HL-60/S4 treated with retinoic acid at 250 ng/mL for 4 days and 3 days (cell line): ENCODE data around the gene CEBPZOS.

Experiments used
- in situ Hi-C: fragments of 300-500 bp; cut with MboI; formaldehyde crosslinking; loops from 2 replicates; pipeline ENCODE4 v1.7.0; 2022; ENCODE audit warnings: low sequenced_read_pairs

Gene CEBPZOS

DNA sequence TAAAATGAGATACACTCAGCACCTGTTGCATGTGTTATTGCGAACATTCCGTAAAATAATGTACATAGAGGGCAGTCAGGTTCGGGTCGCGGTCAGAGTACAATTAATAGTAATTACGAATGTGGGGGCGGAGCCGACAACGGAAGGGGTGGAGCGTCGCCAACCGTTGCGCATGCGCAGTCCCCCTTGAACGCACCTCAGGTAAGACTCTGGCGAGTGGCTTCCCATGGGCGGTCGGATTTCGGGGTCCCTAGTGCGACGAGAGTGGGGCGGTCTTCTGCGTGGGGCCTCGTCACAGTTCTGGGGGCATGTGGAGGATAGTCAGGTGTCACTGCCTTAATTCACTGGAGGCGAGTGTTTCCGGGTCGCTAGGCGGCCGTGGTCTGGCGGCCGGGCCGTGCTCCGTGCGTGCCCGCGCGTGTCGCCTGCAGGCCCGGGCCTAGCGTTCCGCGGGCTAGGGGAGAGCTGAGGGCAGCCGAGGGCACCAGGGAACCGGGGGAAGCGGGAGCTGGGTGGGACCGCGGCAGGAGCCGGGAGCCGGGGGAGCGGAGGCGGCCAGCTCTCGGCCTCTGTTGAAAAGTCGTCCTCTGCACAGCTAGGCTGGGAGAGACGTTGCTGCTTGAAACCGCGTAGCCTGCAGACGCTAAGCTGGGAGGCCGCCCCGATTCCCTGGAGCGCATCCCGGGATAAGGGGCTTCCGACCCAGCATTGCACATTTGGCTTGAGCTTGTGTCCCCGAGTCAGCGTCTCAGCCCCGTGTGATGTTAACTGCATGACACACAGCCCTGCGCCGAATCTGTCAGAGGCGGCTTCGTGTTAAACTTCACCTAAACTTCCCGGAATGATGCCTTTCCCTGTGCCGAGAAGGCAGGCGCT lies at the start of gene CEBPZOS:
CEBPZOS (plus strand) TSS at position 177 of the 876 bp plus-strand sequence. CDS start 3,209 bp downstream, outside the sequence.
- in situ Hi-C loops: no loop called here

DNA sequence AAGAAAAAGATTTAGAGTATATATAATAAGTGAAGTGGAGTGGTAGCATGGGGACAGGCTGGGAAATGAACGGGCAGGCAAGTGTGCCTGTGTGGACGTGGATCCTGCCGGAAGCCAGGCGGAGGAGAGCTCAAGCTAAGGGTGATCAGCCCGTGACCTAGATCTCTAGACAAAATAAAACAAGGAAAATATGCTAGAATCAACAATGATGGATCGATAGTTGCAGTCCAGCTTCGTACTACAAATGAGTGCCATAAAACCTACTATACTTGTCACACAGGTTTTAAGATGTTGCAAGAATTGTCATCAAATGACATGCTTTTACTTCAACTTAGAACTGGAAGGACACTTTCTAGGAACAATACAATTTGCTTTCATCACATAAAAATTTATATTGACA lies 48.0 kb upstream of the CEBPZOS start:
- in situ Hi-C loops: no loop called here

DNA sequence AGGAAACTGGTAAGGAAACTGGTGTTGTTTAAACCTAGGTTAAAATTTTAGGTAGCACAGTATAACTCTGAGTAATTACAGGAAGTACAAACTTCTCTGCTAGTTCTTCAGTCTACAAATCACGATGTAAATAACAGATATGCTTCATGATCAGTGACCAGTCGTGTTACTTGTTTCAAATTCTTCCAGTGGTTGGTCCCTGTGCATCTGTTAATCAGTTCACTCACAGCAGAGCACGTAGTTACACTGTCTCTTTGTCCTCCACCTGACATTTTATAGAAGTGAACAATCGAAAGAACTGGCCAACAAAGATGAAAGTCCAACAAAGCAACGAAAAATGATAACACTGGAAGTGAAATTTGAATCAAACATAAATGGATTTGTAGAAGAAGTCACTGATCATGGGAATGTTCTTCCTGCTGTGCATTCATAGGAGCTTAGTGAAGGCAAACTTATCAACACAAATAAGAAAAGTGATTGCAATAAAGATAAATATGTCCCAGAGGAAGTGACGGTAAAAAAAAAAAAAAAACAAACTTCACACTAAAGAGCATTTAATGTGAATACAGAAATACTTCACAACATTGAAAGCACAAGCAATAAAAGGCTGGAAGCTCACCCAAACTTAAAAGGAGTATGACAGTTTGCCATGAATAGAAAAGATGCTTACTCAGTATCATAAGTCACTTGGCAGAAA lies 46.5 kb upstream of the CEBPZOS start:
- in situ Hi-C loops: no loop called here

DNA sequence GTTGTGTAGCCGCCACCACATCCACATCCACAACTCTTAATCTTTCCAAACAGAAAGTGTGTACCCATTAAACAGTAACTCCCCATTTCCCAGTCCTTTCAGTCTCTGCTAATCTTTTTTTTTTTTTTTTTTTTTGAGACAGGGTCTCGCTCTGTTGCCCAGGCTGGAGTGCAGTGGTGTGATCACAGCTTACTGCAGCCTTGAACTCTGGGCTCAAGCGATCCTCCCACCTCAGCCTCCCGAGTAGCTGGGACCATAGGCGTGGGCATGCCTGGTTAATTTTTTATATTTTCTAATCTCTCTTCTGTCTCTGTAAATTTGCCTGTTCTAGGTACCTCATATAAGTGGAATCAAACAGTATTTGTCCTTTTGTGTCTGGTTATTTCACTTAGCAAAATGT lies 43.1 kb upstream of the CEBPZOS start:
- in situ Hi-C loops: no loop called here

DNA sequence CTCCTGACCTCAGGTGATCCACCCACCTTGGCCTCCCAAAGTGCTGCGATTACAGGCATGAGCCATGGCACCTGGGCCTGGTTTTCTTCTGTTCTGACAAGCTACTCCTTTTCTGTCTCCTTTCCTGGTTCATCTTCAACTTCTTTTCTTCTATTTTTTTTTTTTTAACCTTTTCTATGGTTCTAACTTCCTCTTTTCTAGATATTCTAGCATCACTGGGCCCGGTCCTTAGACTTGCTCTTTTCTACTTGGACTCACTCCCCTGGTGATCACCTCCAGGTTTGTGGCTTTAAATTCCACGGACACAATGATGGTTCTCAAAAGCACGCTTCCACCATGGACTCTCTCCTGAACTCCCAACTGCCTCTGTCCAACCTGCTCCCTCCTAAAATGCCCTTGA lies 41.5 kb upstream of the CEBPZOS start:
- in situ Hi-C loops: no loop called here

DNA sequence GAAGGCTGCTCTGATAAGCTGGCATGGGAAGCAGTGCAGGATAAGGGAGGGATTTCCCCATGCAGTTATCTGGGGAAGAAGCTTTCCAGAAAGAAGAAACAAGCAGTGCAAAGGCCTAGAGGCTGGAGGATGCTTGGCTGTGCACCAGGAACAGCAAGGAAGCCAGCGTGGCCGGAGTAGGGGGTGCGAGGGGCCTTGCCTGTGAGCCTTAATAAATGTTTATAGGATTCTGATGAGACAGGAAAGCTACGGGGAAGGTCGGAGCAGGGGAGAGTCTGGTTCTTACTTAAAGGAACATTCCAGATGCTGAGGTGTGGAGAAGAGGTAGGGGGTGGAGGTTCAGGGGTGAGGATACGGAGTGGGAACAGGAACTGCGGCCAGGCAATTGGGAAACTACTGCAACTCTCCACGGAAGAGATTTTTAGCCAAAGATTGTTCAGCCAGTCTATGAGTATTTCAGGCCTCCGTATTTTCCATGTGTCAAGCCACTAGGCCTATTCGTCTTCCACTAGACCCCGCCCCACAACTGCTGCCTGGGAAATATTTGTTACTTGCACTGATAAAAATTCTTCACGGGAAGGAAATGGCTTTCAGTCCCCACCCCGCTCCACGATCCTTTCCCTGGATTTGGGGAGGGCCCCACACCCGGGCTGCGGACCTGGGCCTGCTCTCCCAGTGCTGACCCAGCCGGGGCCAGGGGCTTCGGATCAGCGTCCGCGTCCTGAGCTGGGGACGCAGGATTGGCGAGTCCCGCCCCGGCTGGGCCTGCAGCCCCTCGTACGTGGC lies 40.0 kb upstream of the CEBPZOS start:
- in situ Hi-C loops: no loop called here

DNA sequence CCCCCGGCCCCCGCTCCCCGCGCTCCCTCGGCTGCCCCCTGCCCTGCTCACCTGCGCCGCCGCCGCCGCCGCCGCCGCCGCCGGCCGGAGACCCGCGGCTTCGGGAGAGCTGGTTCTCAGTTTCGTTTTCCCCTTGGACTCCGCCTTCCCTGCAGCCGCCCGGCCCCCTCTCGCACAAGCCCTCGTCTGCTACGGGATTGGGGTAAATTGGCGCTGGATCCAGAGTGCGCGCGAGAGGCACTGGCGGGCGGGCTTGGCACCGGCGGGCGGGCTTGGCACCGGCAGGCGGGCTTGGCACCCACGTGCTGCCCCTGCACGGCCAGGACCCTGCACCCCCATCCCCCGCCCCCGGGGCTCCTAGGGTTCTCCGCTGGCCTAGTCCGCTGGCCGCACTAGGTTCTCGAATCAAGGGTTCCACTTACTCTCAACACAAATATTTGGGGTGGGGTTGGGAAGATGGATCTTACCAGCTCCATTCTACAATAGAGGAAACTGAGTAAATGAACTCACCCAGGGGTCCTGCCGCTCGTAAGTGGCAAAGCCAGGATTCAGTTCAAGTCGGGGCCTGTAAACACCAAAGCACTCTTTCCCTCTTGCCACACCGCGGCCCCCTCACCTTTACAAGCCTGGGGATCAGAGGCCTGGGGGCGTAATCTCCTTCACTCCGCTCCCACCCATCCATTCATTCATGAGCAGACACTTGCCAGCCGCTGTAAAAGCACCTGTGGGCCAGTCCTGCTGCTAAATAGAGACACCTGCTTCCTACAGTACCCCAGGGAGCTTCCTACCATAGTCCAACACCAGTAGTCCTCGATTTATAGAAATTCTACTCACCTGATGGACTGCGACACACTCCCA lies 39.2 kb upstream of the CEBPZOS start, which contains the start of gene EIF2AK2:
EIF2AK2 (minus strand) TSS at position 124 of the 858 bp plus-strand sequence. CDS start 9,174 bp downstream, outside the sequence.
- in situ Hi-C loops: no loop called here

DNA sequence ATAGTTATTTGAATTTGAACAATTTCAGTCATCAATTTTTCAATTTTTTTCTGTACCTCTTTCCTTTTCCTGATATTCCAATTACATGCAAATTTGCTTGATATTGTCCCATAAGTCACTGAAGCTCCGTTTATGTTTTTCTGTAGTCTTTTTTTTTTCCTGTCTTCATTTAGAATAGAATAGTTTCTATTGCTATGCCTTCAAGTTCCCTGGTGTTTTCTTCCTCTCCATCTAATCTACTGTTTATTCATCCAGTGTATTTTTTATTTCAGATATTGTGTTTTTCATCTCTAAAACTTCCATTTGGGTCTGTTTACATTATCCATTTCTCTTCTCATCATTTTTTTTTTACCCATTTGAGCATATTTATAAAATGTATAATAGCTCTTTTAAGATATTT lies 31.5 kb upstream of the CEBPZOS start:
- in situ Hi-C loops: no loop called here

DNA sequence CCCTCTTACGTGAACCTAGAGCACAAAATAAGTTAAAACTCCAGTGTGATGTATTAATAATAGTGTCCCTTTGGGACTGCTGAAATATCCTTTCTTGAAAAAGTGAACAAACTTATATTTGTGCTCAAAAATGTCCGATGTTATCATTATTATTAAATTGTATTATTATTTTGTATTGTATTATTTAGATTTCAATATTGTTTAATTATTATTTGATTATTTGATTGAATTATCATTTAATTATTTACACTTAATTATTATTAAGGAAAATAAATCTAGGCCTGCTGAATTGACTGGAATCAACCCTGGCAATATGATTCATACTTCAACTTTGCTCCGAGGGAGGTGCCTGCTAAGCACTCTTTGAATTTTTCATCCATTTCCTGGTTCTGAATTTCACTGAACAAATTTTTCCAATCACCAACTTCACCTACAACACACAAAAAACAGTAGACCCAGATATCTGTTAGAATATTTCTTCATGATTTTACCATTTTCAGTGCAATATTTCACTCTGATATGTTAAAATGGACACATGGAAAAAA lies 28.6 kb upstream of the CEBPZOS start:
- in situ Hi-C loops: no loop called here

DNA sequence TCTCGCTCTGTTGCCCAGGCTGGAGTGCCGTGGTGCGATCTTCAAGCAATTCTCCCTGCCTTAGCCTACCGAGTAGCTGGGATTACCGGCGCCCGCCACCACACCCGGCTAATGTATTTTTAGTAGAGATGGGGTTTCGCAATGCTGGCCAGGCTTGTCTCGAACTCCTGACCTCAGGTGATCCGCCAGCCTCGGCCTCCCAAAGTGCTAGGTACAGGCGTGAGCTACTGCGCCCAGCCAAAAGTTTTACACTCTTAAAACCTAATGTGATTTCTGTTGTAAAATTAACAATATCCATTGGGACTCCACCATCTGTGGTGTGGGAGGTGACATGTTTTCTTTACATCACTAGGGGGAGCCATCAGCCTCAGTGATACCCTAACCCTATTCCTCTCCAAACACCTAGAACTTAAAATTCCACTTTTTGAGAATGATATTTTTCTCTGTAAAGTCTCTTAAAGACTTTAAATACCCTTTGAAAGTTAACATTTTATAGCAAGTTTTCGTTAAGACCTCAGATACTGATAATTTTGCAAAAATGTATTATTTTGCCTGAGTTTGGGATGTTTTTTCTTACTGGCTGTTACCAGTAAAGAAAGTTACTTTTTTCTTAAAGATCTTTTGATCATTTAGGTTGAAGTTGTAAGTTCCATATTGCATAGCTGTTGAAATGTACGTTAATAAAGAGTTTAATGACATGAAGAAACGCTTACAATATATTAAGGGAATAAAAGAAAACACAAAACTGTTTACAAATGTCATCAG lies 27.9 kb upstream of the CEBPZOS start:
- in situ Hi-C loops: no loop called here

DNA sequence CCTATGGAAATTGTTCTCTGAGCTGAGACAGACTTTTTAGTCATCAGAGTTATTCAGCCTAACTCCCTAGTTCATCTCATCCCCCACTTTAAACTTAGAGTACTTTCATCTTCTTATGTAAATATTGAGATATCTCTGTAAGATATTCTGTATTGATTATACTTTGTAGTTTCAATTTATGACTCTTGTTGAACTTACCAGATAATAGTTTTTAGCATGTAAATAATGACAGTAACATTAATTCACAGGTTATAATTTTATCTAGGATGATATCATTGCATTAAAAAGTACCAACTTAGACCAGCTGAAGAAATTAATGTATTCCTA lies 24.7 kb upstream of the CEBPZOS start:
- in situ Hi-C loops: no loop called here

DNA sequence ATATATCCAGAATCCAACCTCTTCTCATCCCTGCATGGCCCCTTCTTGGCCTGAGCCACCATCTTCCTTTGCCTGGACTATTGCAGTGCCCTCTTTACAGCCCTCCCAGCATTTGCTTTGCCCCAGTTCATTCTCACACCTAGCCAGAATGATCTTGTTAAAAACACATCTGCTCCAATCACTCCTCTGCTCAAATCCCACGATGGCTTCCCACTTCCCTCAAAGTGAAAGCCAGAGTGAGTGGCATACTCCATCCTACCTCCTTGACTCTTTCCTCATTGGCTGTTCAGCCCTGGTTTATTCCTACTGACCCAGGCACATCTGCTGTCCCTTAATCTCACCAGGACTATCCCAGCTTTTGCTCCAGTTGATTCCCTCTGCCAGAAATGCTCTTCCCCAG lies 22.6 kb upstream of the CEBPZOS start:
- in situ Hi-C loops: no loop called here

DNA sequence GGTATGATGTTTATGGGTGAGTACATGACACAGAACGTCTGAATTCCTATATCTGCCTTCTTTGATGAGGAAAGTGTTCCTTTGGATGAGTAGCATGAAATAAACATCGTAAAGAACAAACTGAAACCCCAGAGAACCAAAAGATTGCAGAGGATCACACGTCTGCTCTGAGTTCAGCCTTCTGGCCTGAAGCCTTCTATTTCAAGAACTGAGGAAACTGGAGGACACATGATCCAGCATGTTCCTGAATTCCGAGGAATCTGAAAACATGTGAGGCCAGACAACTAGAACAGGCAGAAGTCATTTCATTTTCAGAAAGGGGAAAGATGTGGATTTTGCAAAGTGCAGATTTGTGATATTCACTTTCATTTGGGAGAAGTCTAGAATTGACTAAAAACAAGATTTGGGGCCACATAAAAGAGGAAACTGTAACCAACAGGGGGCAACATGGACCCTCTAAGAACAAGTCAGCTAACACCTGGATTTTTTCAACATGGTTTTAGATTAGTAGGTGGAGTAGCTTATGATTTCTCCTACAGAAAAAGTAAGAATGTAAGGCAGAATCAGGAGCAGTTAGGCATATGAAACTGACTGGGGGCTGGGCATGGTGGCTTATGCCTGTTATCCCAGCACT lies 16.2 kb upstream of the CEBPZOS start:
- in situ Hi-C loops: no loop called here

DNA sequence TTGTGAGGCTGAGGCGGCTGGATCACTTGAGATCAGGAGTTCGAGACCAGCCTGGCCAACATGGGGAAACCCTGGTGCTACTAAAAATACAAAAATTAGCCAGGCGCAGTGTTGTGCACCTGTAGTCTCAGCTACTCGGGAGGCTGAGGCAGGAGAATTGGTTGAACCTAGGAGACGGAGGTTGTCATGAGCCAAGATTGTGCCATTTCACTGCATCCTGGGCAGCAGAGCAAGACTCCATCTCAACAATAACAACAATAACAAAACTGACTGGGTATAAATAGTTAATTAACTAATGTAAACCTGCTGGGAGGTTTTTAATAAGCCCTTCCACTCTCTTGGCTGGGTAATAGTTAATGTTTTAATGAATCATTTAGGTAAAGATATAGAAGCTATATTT lies 15.7 kb upstream of the CEBPZOS start:
- in situ Hi-C loops: no loop called here

DNA sequence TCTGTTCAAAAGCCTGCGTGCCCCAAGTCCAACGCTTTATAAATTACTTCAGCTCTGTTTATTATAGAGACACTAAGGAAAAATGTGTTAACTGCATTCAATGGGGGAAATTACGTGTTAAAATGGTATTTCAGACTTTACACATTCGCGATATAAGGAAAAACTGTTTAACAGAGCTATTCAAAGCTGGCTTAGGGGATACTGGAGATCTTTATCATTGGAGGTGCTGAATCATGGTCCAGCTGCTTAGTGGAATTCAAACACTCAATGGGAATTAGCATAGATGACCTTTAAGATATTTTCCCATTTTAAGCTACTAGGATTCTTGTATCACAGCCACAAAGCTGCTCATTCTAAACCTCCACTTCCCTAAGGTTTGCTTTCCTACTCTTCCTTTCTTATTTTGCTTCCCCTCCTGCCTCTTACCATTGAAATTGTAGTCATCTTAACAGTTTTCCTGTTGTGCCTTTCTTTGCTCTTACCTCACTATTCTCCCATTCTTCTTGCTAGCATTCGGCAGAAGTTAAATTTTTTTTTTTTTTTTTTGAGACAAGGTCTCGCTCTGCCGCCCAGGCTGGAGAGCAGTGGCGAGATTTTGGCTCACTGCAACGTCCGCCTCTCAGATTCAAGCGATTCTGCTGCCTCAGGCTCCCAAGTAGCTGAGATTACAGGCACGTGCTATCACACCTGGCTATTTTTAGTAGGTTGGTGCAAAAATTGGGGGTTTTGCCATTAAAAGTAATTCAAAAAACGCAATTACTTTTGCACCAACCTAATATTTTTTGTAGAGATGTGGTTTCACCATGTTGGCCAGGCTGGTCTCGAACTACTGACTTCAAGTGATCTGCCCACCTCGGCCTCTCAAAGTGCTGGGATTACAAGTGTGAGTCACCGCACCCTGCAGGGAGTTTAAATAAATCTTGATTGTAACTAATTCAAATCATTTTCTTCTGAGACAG lies 14.3 kb upstream of the CEBPZOS start:
- in situ Hi-C loops: no loop called here

DNA sequence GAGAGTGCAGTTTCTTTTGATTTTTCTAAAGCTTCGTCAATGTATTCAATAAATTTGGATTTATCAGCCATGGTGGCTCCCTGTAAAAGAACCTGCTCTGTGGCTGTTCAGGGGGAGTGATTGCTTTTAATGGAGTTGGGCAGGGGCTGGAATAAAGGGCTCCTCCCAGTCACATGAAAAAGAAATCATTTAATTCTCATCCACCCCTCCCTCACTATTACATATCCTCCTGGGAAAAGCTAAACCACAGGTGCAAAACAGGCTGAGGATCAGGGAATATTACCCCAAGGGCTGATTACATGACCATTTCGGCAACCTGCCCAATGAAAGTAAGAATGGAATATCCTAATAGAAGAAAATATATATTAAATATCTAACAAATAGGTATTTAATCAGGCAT lies 7.7 kb upstream of the CEBPZOS start, which contains the start of gene SULT6B1:
SULT6B1 (minus strand) TSS at position 101 of the 400 bp plus-strand sequence; CDS start at position 71, 30 bp downstream.
- in situ Hi-C loops: no loop called here

DNA sequence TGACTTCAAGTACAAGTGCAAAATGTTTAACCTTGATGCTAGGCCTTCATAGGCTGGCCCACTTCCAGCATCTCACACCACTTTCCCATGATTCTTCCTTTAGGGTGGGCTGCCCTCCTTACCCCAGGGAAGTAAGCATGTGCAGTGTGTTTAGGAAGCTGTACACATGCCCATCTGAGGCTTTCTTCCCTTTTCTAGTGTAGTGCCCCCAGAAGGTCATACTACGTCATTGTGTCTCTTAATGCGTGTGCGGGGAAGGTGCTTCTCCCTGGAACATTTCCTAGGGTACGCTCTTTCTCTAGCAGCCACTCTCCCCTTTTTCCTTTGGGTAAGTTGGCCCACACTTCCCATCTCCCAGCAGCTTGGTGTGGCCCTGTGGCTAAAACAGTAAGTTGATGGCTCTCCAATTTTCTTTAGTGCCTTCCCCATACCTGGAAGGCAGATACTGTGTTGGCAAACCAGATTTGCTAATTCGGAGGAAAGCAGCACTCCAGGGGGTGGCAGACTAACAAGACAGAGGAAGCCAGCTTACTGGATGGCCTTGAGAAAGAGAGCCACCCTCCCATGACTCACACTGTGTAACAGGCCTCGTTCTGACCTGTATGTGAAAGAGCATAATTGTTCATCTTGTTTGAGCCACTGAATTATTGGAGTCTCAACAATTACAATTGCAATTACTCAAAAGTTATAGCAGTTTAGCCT lies 6.7 kb upstream of the CEBPZOS start:
- in situ Hi-C loops: no loop called here
